ENCODE measurements around the gene TLR1.

DNA sequence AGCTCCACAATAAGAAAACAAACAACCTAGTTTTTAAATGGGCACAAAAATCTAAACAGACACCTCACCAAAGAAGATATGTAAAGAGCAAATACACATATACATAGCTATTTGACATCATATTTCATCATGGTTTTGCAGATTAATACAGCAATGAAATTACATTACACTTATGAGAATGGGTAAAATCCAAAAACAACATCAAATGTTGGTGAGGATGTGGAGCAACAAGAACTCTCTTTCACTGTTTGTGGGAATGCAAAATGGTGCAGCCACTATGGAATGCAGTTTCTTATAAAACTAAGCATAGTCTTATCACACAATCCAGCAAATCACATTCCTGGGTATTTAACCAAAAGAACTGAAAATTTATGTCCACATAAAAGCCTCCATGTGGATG lies 27.1 kb upstream of the TLR1 start:
- TF ChIP-seq, protein P1, sequence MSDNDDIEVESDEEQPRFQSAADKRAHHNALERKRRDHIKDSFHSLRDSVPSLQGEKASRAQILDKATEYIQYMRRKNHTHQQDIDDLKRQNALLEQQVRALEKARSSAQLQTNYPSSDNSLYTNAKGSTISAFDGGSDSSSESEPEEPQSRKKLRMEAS (CRISPR knock-in tag; IDR thresholded peaks at IDR 0.05) = no peak
- TF ChIP-seq, protein P2, sequence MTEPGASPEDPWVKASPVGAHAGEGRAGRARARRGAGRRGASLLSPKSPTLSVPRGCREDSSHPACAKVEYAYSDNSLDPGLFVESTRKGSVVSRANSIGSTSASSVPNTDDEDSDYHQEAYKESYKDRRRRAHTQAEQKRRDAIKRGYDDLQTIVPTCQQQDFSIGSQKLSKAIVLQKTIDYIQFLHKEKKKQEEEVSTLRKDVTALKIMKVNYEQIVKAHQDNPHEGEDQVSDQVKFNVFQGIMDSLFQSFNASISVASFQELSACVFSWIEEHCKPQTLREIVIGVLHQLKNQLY (CRISPR knock-in tag; IDR thresholded peaks at IDR 0.05) = no peak
- TF ChIP-seq, protein P3, sequence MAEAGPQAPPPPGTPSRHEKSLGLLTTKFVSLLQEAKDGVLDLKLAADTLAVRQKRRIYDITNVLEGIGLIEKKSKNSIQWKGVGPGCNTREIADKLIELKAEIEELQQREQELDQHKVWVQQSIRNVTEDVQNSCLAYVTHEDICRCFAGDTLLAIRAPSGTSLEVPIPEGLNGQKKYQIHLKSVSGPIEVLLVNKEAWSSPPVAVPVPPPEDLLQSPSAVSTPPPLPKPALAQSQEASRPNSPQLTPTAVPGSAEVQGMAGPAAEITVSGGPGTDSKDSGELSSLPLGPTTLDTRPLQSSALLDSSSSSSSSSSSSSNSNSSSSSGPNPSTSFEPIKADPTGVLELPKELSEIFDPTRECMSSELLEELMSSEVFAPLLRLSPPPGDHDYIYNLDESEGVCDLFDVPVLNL (CRISPR knock-in tag; IDR thresholded peaks at IDR 0.05; ENCODE audit: borderline replicate concordance, low read depth) = no peak
- TF ChIP-seq, protein P4, sequence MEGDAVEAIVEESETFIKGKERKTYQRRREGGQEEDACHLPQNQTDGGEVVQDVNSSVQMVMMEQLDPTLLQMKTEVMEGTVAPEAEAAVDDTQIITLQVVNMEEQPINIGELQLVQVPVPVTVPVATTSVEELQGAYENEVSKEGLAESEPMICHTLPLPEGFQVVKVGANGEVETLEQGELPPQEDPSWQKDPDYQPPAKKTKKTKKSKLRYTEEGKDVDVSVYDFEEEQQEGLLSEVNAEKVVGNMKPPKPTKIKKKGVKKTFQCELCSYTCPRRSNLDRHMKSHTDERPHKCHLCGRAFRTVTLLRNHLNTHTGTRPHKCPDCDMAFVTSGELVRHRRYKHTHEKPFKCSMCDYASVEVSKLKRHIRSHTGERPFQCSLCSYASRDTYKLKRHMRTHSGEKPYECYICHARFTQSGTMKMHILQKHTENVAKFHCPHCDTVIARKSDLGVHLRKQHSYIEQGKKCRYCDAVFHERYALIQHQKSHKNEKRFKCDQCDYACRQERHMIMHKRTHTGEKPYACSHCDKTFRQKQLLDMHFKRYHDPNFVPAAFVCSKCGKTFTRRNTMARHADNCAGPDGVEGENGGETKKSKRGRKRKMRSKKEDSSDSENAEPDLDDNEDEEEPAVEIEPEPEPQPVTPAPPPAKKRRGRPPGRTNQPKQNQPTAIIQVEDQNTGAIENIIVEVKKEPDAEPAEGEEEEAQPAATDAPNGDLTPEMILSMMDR (IDR thresholded peaks at IDR 0.05) = no peak
- TF ChIP-seq FOXJ3 (CRISPR knock-in tag; IDR thresholded peaks at IDR 0.05; ENCODE audit: borderline replicate concordance) (no peak), ZNF219 (CRISPR knock-in tag; IDR thresholded peaks at IDR 0.05; ENCODE audit: borderline replicate concordance) (no peak), NFE2L1 (CRISPR knock-in tag; IDR thresholded peaks at IDR 0.05) (no peak), CREM (CRISPR knock-in tag; IDR thresholded peaks at IDR 0.05) (no peak)
- TF ChIP-seq, protein P5, sequence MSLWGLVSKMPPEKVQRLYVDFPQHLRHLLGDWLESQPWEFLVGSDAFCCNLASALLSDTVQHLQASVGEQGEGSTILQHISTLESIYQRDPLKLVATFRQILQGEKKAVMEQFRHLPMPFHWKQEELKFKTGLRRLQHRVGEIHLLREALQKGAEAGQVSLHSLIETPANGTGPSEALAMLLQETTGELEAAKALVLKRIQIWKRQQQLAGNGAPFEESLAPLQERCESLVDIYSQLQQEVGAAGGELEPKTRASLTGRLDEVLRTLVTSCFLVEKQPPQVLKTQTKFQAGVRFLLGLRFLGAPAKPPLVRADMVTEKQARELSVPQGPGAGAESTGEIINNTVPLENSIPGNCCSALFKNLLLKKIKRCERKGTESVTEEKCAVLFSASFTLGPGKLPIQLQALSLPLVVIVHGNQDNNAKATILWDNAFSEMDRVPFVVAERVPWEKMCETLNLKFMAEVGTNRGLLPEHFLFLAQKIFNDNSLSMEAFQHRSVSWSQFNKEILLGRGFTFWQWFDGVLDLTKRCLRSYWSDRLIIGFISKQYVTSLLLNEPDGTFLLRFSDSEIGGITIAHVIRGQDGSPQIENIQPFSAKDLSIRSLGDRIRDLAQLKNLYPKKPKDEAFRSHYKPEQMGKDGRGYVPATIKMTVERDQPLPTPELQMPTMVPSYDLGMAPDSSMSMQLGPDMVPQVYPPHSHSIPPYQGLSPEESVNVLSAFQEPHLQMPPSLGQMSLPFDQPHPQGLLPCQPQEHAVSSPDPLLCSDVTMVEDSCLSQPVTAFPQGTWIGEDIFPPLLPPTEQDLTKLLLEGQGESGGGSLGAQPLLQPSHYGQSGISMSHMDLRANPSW (CRISPR knock-in tag; conservative IDR thresholded peaks at IDR 0.05; ENCODE audit: low read depth) = no peak
- TF ChIP-seq, protein P6, sequence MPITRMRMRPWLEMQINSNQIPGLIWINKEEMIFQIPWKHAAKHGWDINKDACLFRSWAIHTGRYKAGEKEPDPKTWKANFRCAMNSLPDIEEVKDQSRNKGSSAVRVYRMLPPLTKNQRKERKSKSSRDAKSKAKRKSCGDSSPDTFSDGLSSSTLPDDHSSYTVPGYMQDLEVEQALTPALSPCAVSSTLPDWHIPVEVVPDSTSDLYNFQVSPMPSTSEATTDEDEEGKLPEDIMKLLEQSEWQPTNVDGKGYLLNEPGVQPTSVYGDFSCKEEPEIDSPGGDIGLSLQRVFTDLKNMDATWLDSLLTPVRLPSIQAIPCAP (CRISPR knock-in tag; IDR thresholded peaks at IDR 0.05) = no peak
- TF ChIP-seq, protein P7, sequence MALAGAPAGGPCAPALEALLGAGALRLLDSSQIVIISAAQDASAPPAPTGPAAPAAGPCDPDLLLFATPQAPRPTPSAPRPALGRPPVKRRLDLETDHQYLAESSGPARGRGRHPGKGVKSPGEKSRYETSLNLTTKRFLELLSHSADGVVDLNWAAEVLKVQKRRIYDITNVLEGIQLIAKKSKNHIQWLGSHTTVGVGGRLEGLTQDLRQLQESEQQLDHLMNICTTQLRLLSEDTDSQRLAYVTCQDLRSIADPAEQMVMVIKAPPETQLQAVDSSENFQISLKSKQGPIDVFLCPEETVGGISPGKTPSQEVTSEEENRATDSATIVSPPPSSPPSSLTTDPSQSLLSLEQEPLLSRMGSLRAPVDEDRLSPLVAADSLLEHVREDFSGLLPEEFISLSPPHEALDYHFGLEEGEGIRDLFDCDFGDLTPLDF (CRISPR knock-in tag; IDR thresholded peaks at IDR 0.05) = no peak
- TF ChIP-seq, protein P8, sequence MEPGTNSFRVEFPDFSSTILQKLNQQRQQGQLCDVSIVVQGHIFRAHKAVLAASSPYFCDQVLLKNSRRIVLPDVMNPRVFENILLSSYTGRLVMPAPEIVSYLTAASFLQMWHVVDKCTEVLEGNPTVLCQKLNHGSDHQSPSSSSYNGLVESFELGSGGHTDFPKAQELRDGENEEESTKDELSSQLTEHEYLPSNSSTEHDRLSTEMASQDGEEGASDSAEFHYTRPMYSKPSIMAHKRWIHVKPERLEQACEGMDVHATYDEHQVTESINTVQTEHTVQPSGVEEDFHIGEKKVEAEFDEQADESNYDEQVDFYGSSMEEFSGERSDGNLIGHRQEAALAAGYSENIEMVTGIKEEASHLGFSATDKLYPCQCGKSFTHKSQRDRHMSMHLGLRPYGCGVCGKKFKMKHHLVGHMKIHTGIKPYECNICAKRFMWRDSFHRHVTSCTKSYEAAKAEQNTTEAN (CRISPR knock-in tag; IDR thresholded peaks at IDR 0.05) = no peak
